NCI-H510A (cell line): ENCODE results near the gene MARCHF3.
A peak's percentile ranks its signal among the peaks of the same experiment; 100 is the strongest.

Experiments
- DNase-seq: peaks from one replicate; lab custom pipeline; 2025; lab: John Stamatoyannopoulos, UW

Gene MARCHF3

GRCh38 chr5:126982926-126983873 lies 47.2 kb downstream of the MARCHF3 start:
- no peak for DNase-seq

GRCh38 chr5:126982202-126982601 lies 48.2 kb downstream of the MARCHF3 start:
- DNase-seq = no peak

- DNase-seq = no peak
Observed at GRCh38 chr5:126981701-126982100, 48.7 kb downstream of the MARCHF3 start.

GRCh38 chr5:126981222-126981621 lies 49.1 kb downstream of the MARCHF3 start:
- no peak for DNase-seq

GRCh38 chr5:126978258-126978657 lies 52.1 kb downstream of the MARCHF3 start:
- DNase-seq = no peak

GRCh38 chr5:126976520-126977172 lies 53.7 kb downstream of the MARCHF3 start:
- no peak for DNase-seq

- DNase-seq = no peak
Observed at GRCh38 chr5:126975796-126976195, 54.6 kb downstream of the MARCHF3 start.

- DNase-seq = no peak
Observed at GRCh38 chr5:126973193-126973592, 57.2 kb downstream of the MARCHF3 start.

- peak; percentile 12 for DNase-seq
Observed at GRCh38 chr5:126972062-126972895, 58.1 kb downstream of the MARCHF3 start.

- no peak for DNase-seq
Observed at GRCh38 chr5:126971455-126972031, 58.8 kb downstream of the MARCHF3 start.

- no peak for DNase-seq
Observed at GRCh38 chr5:126970517-126971017, 59.8 kb downstream of the MARCHF3 start.

GRCh38 chr5:126969548-126969947 lies 60.8 kb downstream of the MARCHF3 start:
- DNase-seq = no peak

- no peak for DNase-seq
Observed at GRCh38 chr5:126967808-126968466, 62.4 kb downstream of the MARCHF3 start.

GRCh38 chr5:126965487-126965886 lies 64.9 kb downstream of the MARCHF3 start:
- no peak for DNase-seq

GRCh38 chr5:126965061-126965475 lies 65.3 kb downstream of the MARCHF3 start:
- no peak for DNase-seq

- DNase-seq = no peak
Observed at GRCh38 chr5:126963822-126964375, 66.5 kb downstream of the MARCHF3 start.

- DNase-seq = no peak
Observed at GRCh38 chr5:126961702-126962101, 68.7 kb downstream of the MARCHF3 start.

- DNase-seq = no peak
Observed at GRCh38 chr5:126961128-126961527, 69.2 kb downstream of the MARCHF3 start.

GRCh38 chr5:126959188-126959587 lies 71.2 kb downstream of the MARCHF3 start:
- no peak for DNase-seq

GRCh38 chr5:126956991-126957390 lies 73.4 kb downstream of the MARCHF3 start:
- no peak for DNase-seq

- no peak for DNase-seq
Observed at GRCh38 chr5:126954981-126955380, 75.4 kb downstream of the MARCHF3 start.
